H1 (cell line): ENCODE measurements around the gene ANP32B. TPM values are rescaled to one million over a fixed set of nuclear protein-coding genes. Genes with fewer than 3 reads are reported as not detected.

Experiments
- CTCF ChIA-PET: fragments of 300-600 bp; sonication (Branson Sonifier 250); formaldehyde crosslinking; loops from one replicate; lab custom pipeline; 2021; ENCODE audit not compliant: partially characterized antibody; lab: Charles Lee
- POLR2A ChIA-PET: fragments of 300-600 bp; sonication (Branson Sonifier 250); formaldehyde crosslinking; loops from one replicate; lab custom pipeline; 2021; ENCODE audit warnings: inconsistent platforms; ENCODE audit not compliant: partially characterized antibody; lab: Charles Lee
- DNase-seq, 2 experiments: peaks; one replicate each; pipeline versions ENCODE4 v3.0.0 to v3.0.0-alpha.2; 2010 to 2022; ENCODE audit warnings: low spot score in 2 of 2, low read depth in 1 of 2, mixed read lengths in 1 of 2
- FAIRE-seq: peaks from 2 replicates; lab custom pipeline; 2011; peaks lifted over from hg19 to GRCh38; lab: Jason Lieb, UNC
- H2AFZ ChIP-seq: 2 replicates; pipeline ENCODE4 v1.8.1; 2012; ENCODE audit warnings: low read length, inconsistent platforms
- H2AK5ac ChIP-seq: 2 replicates; pipeline ENCODE4 v1.6.1; 2013; ENCODE audit warnings: low read depth, low read length
- H2BK120ac ChIP-seq: replicated peaks from 2 replicates; pipeline ENCODE3; 2013; ENCODE audit warnings: low read depth, low read length, inconsistent platforms
- H2BK12ac ChIP-seq: 2 replicates; pipeline ENCODE4 v1.6.1; 2013; ENCODE audit warnings: low read depth, low read length
- H2BK15ac ChIP-seq: 2 replicates; pipeline ENCODE4 v1.6.1; 2013; ENCODE audit warnings: low read length
- H2BK20ac ChIP-seq: 2 replicates; pipeline ENCODE4 v1.6.1; 2013; ENCODE audit warnings: low read length
- H2BK5ac ChIP-seq: 2 replicates; pipeline ENCODE4 v1.6.1; 2013; ENCODE audit warnings: low read depth, low read length
- H3K14ac ChIP-seq: 2 replicates; pipeline ENCODE4 v1.6.1; 2013; ENCODE audit warnings: inconsistent platforms; ENCODE audit not compliant: insufficient read length
- H3K18ac ChIP-seq: 2 replicates; pipeline ENCODE4 v1.6.1; 2013; ENCODE audit warnings: low read length; ENCODE audit errors: extremely low read depth
- H3K23ac ChIP-seq: 2 replicates; pipeline ENCODE4 v1.6.1; 2013; ENCODE audit warnings: inconsistent platforms; ENCODE audit not compliant: insufficient read length
- H3K23me2 ChIP-seq: 2 replicates; pipeline ENCODE4 v1.6.1; 2013; ENCODE audit warnings: low read depth, low read length
- H3K27ac ChIP-seq: 2 replicates; pipeline ENCODE4 v1.6.1; 2011; ENCODE audit warnings: low read depth, low read length, inconsistent platforms
- H3K27me3 ChIP-seq, 4 experiments: replicated peaks in 1 of 4; 1 replicate in 1 of 4; 2 replicates in 3 of 4; pipeline versions ENCODE4 v1.6.1 to v1.8.1; 2011 to 2013; ENCODE audit warnings: low read length in 3 of 4, mild to moderate bottlenecking in 3 of 4, inconsistent platforms in 2 of 4, mixed read lengths in 2 of 4, moderate library complexity in 1 of 4; ENCODE audit not compliant: control insufficient read depth in 3 of 4, insufficient read depth in 3 of 4; ENCODE audit errors: extremely low read depth in 1 of 4
- H3K36me3 ChIP-seq, 4 experiments: 2 replicates each; pipeline versions ENCODE4 v1.6.1 to v1.8.1; 2011 to 2013; ENCODE audit warnings: mild to moderate bottlenecking in 4 of 4, low read length in 3 of 4, moderate library complexity in 2 of 4, control low read depth in 1 of 4, inconsistent platforms in 1 of 4; ENCODE audit not compliant: insufficient read depth in 4 of 4, control insufficient read depth in 2 of 4
- H3K4ac ChIP-seq: replicated peaks from 2 replicates; pipeline ENCODE3; 2013; ENCODE audit warnings: low read length, low read depth, mixed read lengths, inconsistent platforms; ENCODE audit not compliant: insufficient read length
- H3K4me1 ChIP-seq, 4 experiments: replicated peaks in 1 of 4; 1 replicate in 1 of 4; 2 replicates in 3 of 4; pipeline versions ENCODE4 v1.6.1 to v1.8.1; 2011 to 2013; ENCODE audit warnings: low read length in 3 of 4, inconsistent platforms in 2 of 4, mixed read lengths in 1 of 4; ENCODE audit not compliant: insufficient read depth in 4 of 4, control insufficient read depth in 3 of 4
- H3K4me2 ChIP-seq, 2 experiments: 2 replicates each; pipeline versions ENCODE4 v1.6.1 to v1.8.1; 2011 to 2013; ENCODE audit warnings: low read depth in 2 of 2, low read length in 2 of 2, control low read depth in 1 of 2, inconsistent platforms in 1 of 2, mild to moderate bottlenecking in 1 of 2; ENCODE audit not compliant: insufficient read depth in 1 of 2
- H3K4me3 ChIP-seq, 4 experiments: fragments of 200-600, 300-600 bp in 1 of 4; sonication (generic), shearing (Covaris generic), sonication (Bioruptor Twin) in 1 of 4; 2 replicates each; pipeline versions ENCODE4 v1.5.1 to v1.8.1; 2011 to 2016; ENCODE audit warnings: low read length in 4 of 4, low read depth in 3 of 4, control low read depth in 2 of 4, inconsistent platforms in 2 of 4, mild to moderate bottlenecking in 2 of 4, mixed read lengths in 1 of 4, moderate library complexity in 1 of 4; ENCODE audit not compliant: insufficient read depth in 2 of 4; ENCODE audit errors: extremely low read depth in 1 of 4
- H3K56ac ChIP-seq: replicated peaks from 2 replicates; pipeline ENCODE3; 2013; ENCODE audit warnings: low read depth, mild to moderate bottlenecking, mixed read lengths, low read length, inconsistent platforms; ENCODE audit not compliant: insufficient read length
- H3K79me1 ChIP-seq: 2 replicates; pipeline ENCODE4 v1.6.1; 2013; ENCODE audit warnings: low read depth, low read length, control low read depth
- H3K79me2 ChIP-seq, 2 experiments: 2 replicates each; pipeline versions ENCODE4 v1.6.1 to v1.8.1; 2012 to 2013; ENCODE audit warnings: low read length in 2 of 2, mild to moderate bottlenecking in 2 of 2, inconsistent platforms in 1 of 2; ENCODE audit not compliant: insufficient read depth in 2 of 2, control insufficient read depth in 1 of 2
- H3K9ac ChIP-seq, 4 experiments: replicated peaks in 1 of 4; 1 replicate in 1 of 4; 2 replicates in 3 of 4; pipeline versions ENCODE4 v1.6.1 to v1.8.1; 2011 to 2013; ENCODE audit warnings: low read depth in 3 of 4, low read length in 3 of 4, control low read depth in 2 of 4, mild to moderate bottlenecking in 2 of 4, moderate library complexity in 2 of 4, inconsistent platforms in 1 of 4; ENCODE audit errors: extremely low read depth in 1 of 4
- H3K9me3 ChIP-seq, 2 experiments: 2 replicates each; pipeline versions ENCODE4 v1.6.1 to v1.8.1; 2012 to 2013; ENCODE audit warnings: mild to moderate bottlenecking in 2 of 2, moderate library complexity in 2 of 2, control low read depth in 1 of 2, inconsistent platforms in 1 of 2, low read depth in 1 of 2, low read length in 1 of 2, mixed read lengths in 1 of 2; ENCODE audit not compliant: insufficient read depth in 2 of 2
- H4K20me1 ChIP-seq, 2 experiments: replicated peaks in 1 of 2; 2 replicates each; pipeline versions ENCODE3 to v1.8.1; 2011 to 2013; ENCODE audit warnings: inconsistent platforms in 2 of 2, low read length in 2 of 2, mild to moderate bottlenecking in 1 of 2; ENCODE audit not compliant: insufficient read depth in 2 of 2, control insufficient read depth in 1 of 2
- H4K5ac ChIP-seq: 2 replicates; pipeline ENCODE4 v1.6.1; 2013; ENCODE audit warnings: low read length, low read depth, mixed read lengths, inconsistent platforms; ENCODE audit not compliant: insufficient read length
- H4K8ac ChIP-seq: 2 replicates; pipeline ENCODE4 v1.8.0; 2013; ENCODE audit warnings: mild to moderate bottlenecking, moderate library complexity, low read length, inconsistent platforms; ENCODE audit not compliant: insufficient read depth; ENCODE audit errors: extremely low read depth
- H4K91ac ChIP-seq: replicated peaks from 2 replicates; pipeline ENCODE3; 2013; ENCODE audit warnings: low read length, mixed read lengths, inconsistent platforms; ENCODE audit not compliant: insufficient read length
- ATF3 ChIP-seq: IDR thresholded peaks from 2 replicates; pipeline ENCODE4 v1.6.1; 2011; ENCODE audit warnings: low read depth, mild to moderate bottlenecking, low read length; ENCODE audit not compliant: insufficient read depth
- BRCA1 ChIP-seq: IDR thresholded peaks from 2 replicates; pipeline ENCODE4 v1.6.1; 2012; ENCODE audit warnings: low read depth, low read length, improper control_type of control experiment
- CBX5 ChIP-seq: fragments of 300-800, 300-1000 bp; sonication (generic); IDR thresholded peaks from 2 replicates; pipeline ENCODE4 v1.7.1; 2016; ENCODE audit warnings: antibody characterized with exemption, low read length, low read depth
- CEBPB ChIP-seq: IDR thresholded peaks from 2 replicates; pipeline ENCODE4 v1.6.1; 2012; ENCODE audit warnings: low read depth, low read length
- CHD2 ChIP-seq: IDR thresholded peaks from 2 replicates; pipeline ENCODE4 v1.6.1; 2012; ENCODE audit warnings: low read length, improper control_type of control experiment
- EP300 ChIP-seq, 2 experiments: IDR thresholded peaks; 1 replicate in 1 of 2; 2 replicates in 1 of 2; pipeline ENCODE4 v1.6.1; 2011 to 2012; ENCODE audit warnings: low read depth in 2 of 2, low read length in 2 of 2, mild to moderate bottlenecking in 2 of 2, borderline replicate concordance in 1 of 2, inconsistent platforms in 1 of 2, moderate library complexity in 1 of 2
- HDAC2 ChIP-seq, 2 experiments: fragments of 300-600 bp in 1 of 2; sonication (generic) in 1 of 2; IDR thresholded peaks; 2 replicates each; pipeline ENCODE4 v1.6.1; 2011 to 2012; ENCODE audit warnings: low read depth in 2 of 2, low read length in 2 of 2, mild to moderate bottlenecking in 2 of 2, moderate library complexity in 2 of 2, borderline replicate concordance in 1 of 2, inconsistent platforms in 1 of 2
- HDAC6 ChIP-seq: IDR thresholded peaks from one replicate; pipeline ENCODE4 v1.7.1; 2012; ENCODE audit warnings: low read depth, mild to moderate bottlenecking, inconsistent platforms, low read length, moderate library complexity
- MAX ChIP-seq: IDR thresholded peaks from 2 replicates; pipeline ENCODE4 v1.6.1; 2012; ENCODE audit warnings: inconsistent platforms
- NANOG ChIP-seq: IDR thresholded peaks from 2 replicates; pipeline ENCODE4 v1.6.1; 2011; ENCODE audit warnings: low read length, low read depth, mild to moderate bottlenecking, inconsistent platforms; ENCODE audit not compliant: insufficient read depth, poor library complexity, severe bottlenecking
- RBBP5 ChIP-seq: IDR thresholded peaks from 2 replicates; pipeline ENCODE4 v1.7.1; 2012; ENCODE audit warnings: low read depth, mild to moderate bottlenecking, inconsistent platforms, low read length, moderate library complexity, borderline replicate concordance
- SP1 ChIP-seq: IDR thresholded peaks from 2 replicates; pipeline ENCODE4 v1.6.1; 2011; ENCODE audit warnings: low read depth, low read length
- SP2 ChIP-seq: IDR thresholded peaks from 2 replicates; pipeline ENCODE4 v1.6.1; 2012; ENCODE audit warnings: mild to moderate bottlenecking, low read length, inconsistent platforms
- WGBS, 2 experiments: shearing (Covaris generic) in 1 of 2; methylation state at CpG; one replicate each; pipeline versions ENCODE4 v1.1.6 to v1.1.7; 2013 to 2015; ENCODE audit warnings: low lambda C conversion rate in 2 of 2, mixed read lengths in 2 of 2, inconsistent platforms in 1 of 2, low coverage in 1 of 2, missing lambda C conversion rate in 1 of 2; ENCODE audit not compliant: insufficient replicate concordance in 2 of 2, insufficient coverage in 1 of 2, insufficient read length in 1 of 2; ENCODE audit errors: extremely low coverage in 1 of 2, missing lambda C conversion rate in 1 of 2; 5-methylcytosine and 5-hydroxymethylcytosine counted together
- polyA plus RNA-seq, 7 experiments: library from polyadenylated mRNA; depleted of rRNA in 3 of 7; stranded (reverse) in 5 of 7; unstranded in 2 of 7; fragments of >200 nt in 5 of 7; fragments of 200-250 nt in 2 of 7; gene quantifications; 1 replicate in 5 of 7; 2 replicates in 1 of 7; 4 replicates in 1 of 7; pipeline versions ENCODE4 v1.2.1 to v1.2.3, GENCODE V29; 2011 to 2013; ENCODE audit warnings: missing spikeins in 2 of 7, mixed read lengths in 2 of 7
- total RNA-seq: library from RNA; stranded (reverse); fragmentation: NEBNext Ultra II Directional; extraction: Animal tissue kit (Norgen Biotek cat#: 25700); gene quantifications from 2 replicates; pipeline ENCODE4 v1.2.1, GENCODE V29; 2021

Gene ANP32B
- total and polyA plus RNA-seq, 2 of the 8 experiments (the other 6 are each of a cell fraction or from before 2014, with no cell fraction given): 7.6 to 88.1 TPM

DNA sequence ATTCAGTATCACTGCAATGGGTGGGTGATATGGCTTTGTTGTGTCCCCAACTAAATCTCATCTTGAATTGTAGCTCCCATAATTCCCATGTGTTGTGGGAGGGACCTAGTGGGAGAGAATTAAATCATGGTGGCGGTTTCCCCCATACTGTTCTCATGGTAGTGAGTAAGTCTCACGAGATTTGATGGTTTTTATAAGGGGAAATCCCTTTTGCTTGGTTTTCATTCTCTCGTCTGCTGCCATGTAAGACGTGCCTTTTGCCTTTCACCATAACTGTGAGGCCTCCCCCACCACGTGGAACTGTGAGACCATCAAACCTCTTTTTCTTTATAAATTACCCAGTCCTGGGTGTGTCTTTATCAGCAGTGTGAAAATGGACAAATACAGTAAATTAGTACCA lies 63.9 kb downstream of the ANP32B start:
- ChIA-PET CTCF (interaction anchor here (1.2 to 1.6 kb wide), 4 partner anchors 9 to 157 kb away, joined by 3 to 9 read pairs (median 4); partner anchors contain the start of genes ANP32B and NANS), POLR2A (interaction anchor here (1.0 kb wide), 1 partner anchor 10 kb away, joined by 4 read pairs; the partner anchor contains the start of gene NANS)
- Histone ChIP-seq H3K56ac (no peak overlapping the region), H4K8ac (no peak overlapping the region), H3K23ac (no peak overlapping the region), H2BK15ac (no peak overlapping the region), H3K14ac (no peak overlapping the region), H4K5ac (no peak overlapping the region), H3K23me2 (no peaks in the 10 kb centered on the region), H3K36me3 (no peaks in the 10 kb centered on the region), H2BK5ac (no peak overlapping the region), H3K4me1 (no peaks in the 10 kb centered on the region), H3K4ac (no peak overlapping the region), H3K9ac (no peak overlapping the region), H4K91ac (no peak overlapping the region), H2BK120ac (no peak overlapping the region), H2AK5ac (no peak overlapping the region), H3K18ac (no peak overlapping the region), H2BK20ac (no peak overlapping the region), H3K27ac (no peak overlapping the region), H3K79me1 (no peaks in the 10 kb centered on the region), H3K9me3 (no peaks in the 10 kb centered on the region), H3K4me2 (no peak overlapping the region), H2BK12ac (no peak overlapping the region), H3K27me3 (no peaks in the 10 kb centered on the region; a peak in 2 of 7 replicates), H3K79me2 (no peaks in the 10 kb centered on the region), H4K20me1 (no peaks in the 10 kb centered on the region), H3K4me3 (no peak overlapping the region), H2AFZ (no peak overlapping the region)
- FAIRE-seq (no peak), DNase-seq (no peak)
- 84% methylated on average over 5 of the region's 5 CpGs; no CpG with 5 or more reads in 1 of the 2 experiments for WGBS, 2 experiments
- no peak for TF ChIP-seq BRCA1
- TF ChIP-seq EP300 (IDR thresholded peaks at IDR 0.05; ENCODE audit: borderline replicate concordance in 1 of 2, low read depth in 2 of 2, low read length in 2 of 2): no peak
- TF ChIP-seq NANOG: no peak
- TF ChIP-seq ATF3: no peak
- TF ChIP-seq SP2: no peak
- no peak for TF ChIP-seq HDAC2 (IDR thresholded peaks at IDR 0.05; ENCODE audit: borderline replicate concordance in 1 of 2, low read depth in 2 of 2, low read length in 2 of 2)
- TF ChIP-seq CHD2: no peak
- no peak for TF ChIP-seq CEBPB
- no peak for TF ChIP-seq RBBP5
- TF ChIP-seq CBX5: no peak
- no peak for TF ChIP-seq MAX
- no peak for TF ChIP-seq SP1
- TF ChIP-seq HDAC6: no peak
